Fibroblast of the conjunctiva (primary cell): ENCODE measurements around the gene PRKG2.
"Not testable (repeated sequence)": the region's sequence is repeated elsewhere in the genome, so short reads cannot be mapped to it uniquely, and the experiment has no call there.

Experiments used
- DNase-seq: peaks from one replicate; pipeline ENCODE4 v3.0.0-alpha.2; 2010; ENCODE audit warnings: low read depth

The PRKG2 gene

GRCh38 chr4:81153714-81154323 lies 61.2 kb downstream of the PRKG2 start:
- not testable (repeated sequence) for DNase-seq

- DNase-seq = no peak
Observed at GRCh38 chr4:81152839-81153713, 61.9 kb downstream of the PRKG2 start.

- no peak for DNase-seq
Observed at GRCh38 chr4:81149976-81150375, 65.0 kb downstream of the PRKG2 start.

- no peak for DNase-seq
Observed at GRCh38 chr4:81148576-81148975, 66.4 kb downstream of the PRKG2 start.

- DNase-seq = no peak
Observed at GRCh38 chr4:81146466-81146865, 68.6 kb downstream of the PRKG2 start.

GRCh38 chr4:81143183-81143582 lies 71.8 kb downstream of the PRKG2 start:
- no peak for DNase-seq

- DNase-seq = peak; percentile 43
Observed at GRCh38 chr4:81142744-81143143, 72.3 kb downstream of the PRKG2 start.

- no peak for DNase-seq
Observed at GRCh38 chr4:81137894-81138293, 77.1 kb downstream of the PRKG2 start.

GRCh38 chr4:81137446-81137845 lies 77.6 kb downstream of the PRKG2 start:
- peak; percentile 13 for DNase-seq

- DNase-seq = peak; percentile 91
Observed at GRCh38 chr4:81136161-81136905, 78.7 kb downstream of the PRKG2 start.

- no peak for DNase-seq
Observed at GRCh38 chr4:81135501-81135900, 79.5 kb downstream of the PRKG2 start.

- DNase-seq = no peak
Observed at GRCh38 chr4:81131563-81131962, 83.5 kb downstream of the PRKG2 start.

GRCh38 chr4:81131066-81131465 lies 84.0 kb downstream of the PRKG2 start:
- no peak for DNase-seq

- no peak for DNase-seq
Observed at GRCh38 chr4:81130569-81130968, 84.5 kb downstream of the PRKG2 start.

- no peak for DNase-seq
Observed at GRCh38 chr4:81120055-81120454, 95.0 kb downstream of the PRKG2 start.

- DNase-seq = no peak
Observed at GRCh38 chr4:81118086-81118485, 96.9 kb downstream of the PRKG2 start.

- DNase-seq = no peak
Observed at GRCh38 chr4:81116566-81116965, 98.5 kb downstream of the PRKG2 start.

GRCh38 chr4:81113024-81113423 lies 102.0 kb downstream of the PRKG2 start:
- no peak for DNase-seq

GRCh38 chr4:81109356-81109755 lies 105.7 kb downstream of the PRKG2 start:
- DNase-seq = no peak

- DNase-seq = no peak
Observed at GRCh38 chr4:81106150-81106549, 108.9 kb downstream of the PRKG2 start.

GRCh38 chr4:81102107-81102506 lies 112.9 kb downstream of the PRKG2 start:
- DNase-seq = no peak

GRCh38 chr4:81096566-81096965 lies 118.5 kb downstream of the PRKG2 start:
- DNase-seq = peak; percentile 68

- DNase-seq = no peak
Observed at GRCh38 chr4:81095389-81095788, 119.6 kb downstream of the PRKG2 start.
